ENCODE results near the gene AHNAK2.

GRCh38 chr14:104989951-104990303, 11.8 kb upstream of the AHNAK2 start:
- TF ChIP-seq, protein P1, sequence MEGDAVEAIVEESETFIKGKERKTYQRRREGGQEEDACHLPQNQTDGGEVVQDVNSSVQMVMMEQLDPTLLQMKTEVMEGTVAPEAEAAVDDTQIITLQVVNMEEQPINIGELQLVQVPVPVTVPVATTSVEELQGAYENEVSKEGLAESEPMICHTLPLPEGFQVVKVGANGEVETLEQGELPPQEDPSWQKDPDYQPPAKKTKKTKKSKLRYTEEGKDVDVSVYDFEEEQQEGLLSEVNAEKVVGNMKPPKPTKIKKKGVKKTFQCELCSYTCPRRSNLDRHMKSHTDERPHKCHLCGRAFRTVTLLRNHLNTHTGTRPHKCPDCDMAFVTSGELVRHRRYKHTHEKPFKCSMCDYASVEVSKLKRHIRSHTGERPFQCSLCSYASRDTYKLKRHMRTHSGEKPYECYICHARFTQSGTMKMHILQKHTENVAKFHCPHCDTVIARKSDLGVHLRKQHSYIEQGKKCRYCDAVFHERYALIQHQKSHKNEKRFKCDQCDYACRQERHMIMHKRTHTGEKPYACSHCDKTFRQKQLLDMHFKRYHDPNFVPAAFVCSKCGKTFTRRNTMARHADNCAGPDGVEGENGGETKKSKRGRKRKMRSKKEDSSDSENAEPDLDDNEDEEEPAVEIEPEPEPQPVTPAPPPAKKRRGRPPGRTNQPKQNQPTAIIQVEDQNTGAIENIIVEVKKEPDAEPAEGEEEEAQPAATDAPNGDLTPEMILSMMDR (conservative IDR thresholded peaks at IDR 0.05) = no peak
- no peak for TF ChIP-seq ZFX (IDR thresholded peaks at IDR 0.05)
